ENCODE data around the gene DNLZ.

DNA sequence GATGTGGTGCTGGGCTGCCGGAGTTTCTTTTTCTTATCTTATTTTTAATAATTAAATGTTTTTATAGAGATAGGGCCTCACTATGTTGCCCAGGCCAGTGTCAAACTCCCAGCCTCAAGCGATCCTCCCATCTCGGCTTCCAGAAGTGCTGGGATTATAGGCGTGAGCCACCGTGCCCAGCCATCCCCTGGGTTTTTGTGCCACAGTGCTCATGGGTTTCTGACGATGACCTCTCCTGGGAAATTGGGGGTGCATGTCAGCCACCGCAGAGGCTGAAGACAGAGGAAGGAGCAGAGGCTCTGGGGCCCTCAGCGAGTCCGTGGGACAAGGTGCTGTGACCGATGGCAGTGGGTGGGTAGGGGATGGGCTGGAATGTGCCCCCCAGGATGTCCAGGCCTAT is 21.8 kb downstream of the DNLZ start:
- TF ChIP-seq, protein P1, sequence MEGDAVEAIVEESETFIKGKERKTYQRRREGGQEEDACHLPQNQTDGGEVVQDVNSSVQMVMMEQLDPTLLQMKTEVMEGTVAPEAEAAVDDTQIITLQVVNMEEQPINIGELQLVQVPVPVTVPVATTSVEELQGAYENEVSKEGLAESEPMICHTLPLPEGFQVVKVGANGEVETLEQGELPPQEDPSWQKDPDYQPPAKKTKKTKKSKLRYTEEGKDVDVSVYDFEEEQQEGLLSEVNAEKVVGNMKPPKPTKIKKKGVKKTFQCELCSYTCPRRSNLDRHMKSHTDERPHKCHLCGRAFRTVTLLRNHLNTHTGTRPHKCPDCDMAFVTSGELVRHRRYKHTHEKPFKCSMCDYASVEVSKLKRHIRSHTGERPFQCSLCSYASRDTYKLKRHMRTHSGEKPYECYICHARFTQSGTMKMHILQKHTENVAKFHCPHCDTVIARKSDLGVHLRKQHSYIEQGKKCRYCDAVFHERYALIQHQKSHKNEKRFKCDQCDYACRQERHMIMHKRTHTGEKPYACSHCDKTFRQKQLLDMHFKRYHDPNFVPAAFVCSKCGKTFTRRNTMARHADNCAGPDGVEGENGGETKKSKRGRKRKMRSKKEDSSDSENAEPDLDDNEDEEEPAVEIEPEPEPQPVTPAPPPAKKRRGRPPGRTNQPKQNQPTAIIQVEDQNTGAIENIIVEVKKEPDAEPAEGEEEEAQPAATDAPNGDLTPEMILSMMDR (conservative IDR thresholded peaks at IDR 0.05 in 1 of 2, IDR thresholded peaks at IDR 0.05 in 1 of 2; ENCODE audit: low read depth in 1 of 2, low read length in 2 of 2): no peak
- TF ChIP-seq EZH2 (IDR thresholded peaks at IDR 0.05; ENCODE audit: low read length, missing control alignments): no peak

Data from fibroblast of lung (primary cell).